Stimulated activated CD8-positive, alpha-beta memory T cell treated with anti-CD3 and anti-CD28 coated beads, Interleukin-7, amount 100 ng/mL, for 4 hours (primary cell): ENCODE data around the gene GPR3.
"Not testable (repeated sequence)": the region's sequence is repeated elsewhere in the genome, so short reads cannot be mapped to it uniquely, and the experiment has no call there.

Experiments used
- DNase-seq, 2 donors: peaks; one replicate each; pipeline ENCODE4 v3.0.0-alpha.2; 2020; ENCODE audit warnings: low read depth in 2 of 2

Gene GPR3

GRCh38 chr1:27399251-27400025, 7.0 kb downstream of the GPR3 start:
- DNase-seq = no peak

GRCh38 chr1:27400082-27400962, 7.9 kb downstream of the GPR3 start:
- DNase-seq = no peak

GRCh38 chr1:27400963-27401341, 8.5 kb downstream of the GPR3 start:
- no peak for DNase-seq

GRCh38 chr1:27402349-27402754, 9.9 kb downstream of the GPR3 start:
- DNase-seq = no peak

- DNase-seq = peak in 1 of 2 donors; percentile 32
Observed at GRCh38 chr1:27403065-27403726, 10.8 kb downstream of the GPR3 start.

- no peak for DNase-seq
Observed at GRCh38 chr1:27403931-27404330, 11.5 kb downstream of the GPR3 start.

- no peak for DNase-seq
Observed at GRCh38 chr1:27405074-27405473, 12.7 kb downstream of the GPR3 start.

GRCh38 chr1:27405598-27406361, 13.4 kb downstream of the GPR3 start:
- not testable (repeated sequence) for DNase-seq

GRCh38 chr1:27406362-27406680, 13.9 kb downstream of the GPR3 start:
- DNase-seq = no peak

- DNase-seq = not testable (repeated sequence)
Observed at GRCh38 chr1:27406791-27407190, 14.4 kb downstream of the GPR3 start.

- no peak for DNase-seq
Observed at GRCh38 chr1:27408151-27408550, 15.7 kb downstream of the GPR3 start.

- DNase-seq = no peak
Observed at GRCh38 chr1:27409669-27410068, 17.2 kb downstream of the GPR3 start.

- no peak for DNase-seq
Observed at GRCh38 chr1:27410709-27411108, 18.3 kb downstream of the GPR3 start.

GRCh38 chr1:27412502-27412901, 20.1 kb downstream of the GPR3 start:
- no peak for DNase-seq

- DNase-seq = no peak
Observed at GRCh38 chr1:27413004-27413403, 20.6 kb downstream of the GPR3 start.

- DNase-seq = no peak
Observed at GRCh38 chr1:27414091-27414490, 21.7 kb downstream of the GPR3 start.

GRCh38 chr1:27416387-27417111, 24.1 kb downstream of the GPR3 start:
- peak; percentile 29 for DNase-seq

- DNase-seq = no peak
Observed at GRCh38 chr1:27417713-27418112, 25.3 kb downstream of the GPR3 start.

- DNase-seq = peak in 1 of 2 donors; percentile 31
Observed at GRCh38 chr1:27418326-27419185, 26.1 kb downstream of the GPR3 start.

- DNase-seq = no peak
Observed at GRCh38 chr1:27423709-27424108, 31.3 kb downstream of the GPR3 start.
